GM13976 (cell line): Measurements from ENCODE around the gene VANGL1.

Experiments used
- DNase-seq: peaks from one replicate; pipeline ENCODE4 v3.0.0; 2012; ENCODE audit warnings: low spot score
- in situ Hi-C: fragments of 300-500 bp; cut with MboI; formaldehyde crosslinking; loops from one replicate; pipeline ENCODE4 v1.12.0; 2022; ENCODE audit warnings: low sequenced_read_pairs, mixed read lengths, inconsistent platforms; ENCODE audit not compliant: unreplicated experiment
- TF ChIP-seq, protein P1 (sequence below): IDR thresholded peaks from 2 replicates; pipeline ENCODE4 v1.5.1; 2012; ENCODE audit warnings: borderline replicate concordance, mild to moderate bottlenecking; ENCODE audit not compliant: insufficient read depth; ENCODE audit errors: extremely low read depth, missing control alignments, control extremely low read depth

VANGL1 gene

DNA sequence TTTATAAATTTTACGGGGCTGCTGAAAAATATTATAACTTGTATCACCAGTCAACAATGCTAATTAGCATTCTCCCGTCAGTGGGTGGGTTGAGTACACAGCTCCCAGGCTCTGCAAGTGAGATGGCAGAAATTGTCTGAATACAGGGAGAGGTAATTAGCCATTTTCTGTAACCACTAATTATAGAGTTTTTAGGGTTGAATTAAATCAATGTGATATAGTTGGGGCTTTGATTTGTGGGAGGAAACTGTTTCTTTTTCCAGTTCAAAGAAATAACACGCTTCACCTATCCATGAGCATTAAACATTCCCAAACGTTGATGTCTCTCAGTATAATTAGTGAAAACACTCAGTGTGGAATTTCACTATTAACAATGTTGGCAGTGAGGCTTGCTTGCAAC is 1.5 kb downstream of the VANGL1 start:
- TF ChIP-seq, protein P1, sequence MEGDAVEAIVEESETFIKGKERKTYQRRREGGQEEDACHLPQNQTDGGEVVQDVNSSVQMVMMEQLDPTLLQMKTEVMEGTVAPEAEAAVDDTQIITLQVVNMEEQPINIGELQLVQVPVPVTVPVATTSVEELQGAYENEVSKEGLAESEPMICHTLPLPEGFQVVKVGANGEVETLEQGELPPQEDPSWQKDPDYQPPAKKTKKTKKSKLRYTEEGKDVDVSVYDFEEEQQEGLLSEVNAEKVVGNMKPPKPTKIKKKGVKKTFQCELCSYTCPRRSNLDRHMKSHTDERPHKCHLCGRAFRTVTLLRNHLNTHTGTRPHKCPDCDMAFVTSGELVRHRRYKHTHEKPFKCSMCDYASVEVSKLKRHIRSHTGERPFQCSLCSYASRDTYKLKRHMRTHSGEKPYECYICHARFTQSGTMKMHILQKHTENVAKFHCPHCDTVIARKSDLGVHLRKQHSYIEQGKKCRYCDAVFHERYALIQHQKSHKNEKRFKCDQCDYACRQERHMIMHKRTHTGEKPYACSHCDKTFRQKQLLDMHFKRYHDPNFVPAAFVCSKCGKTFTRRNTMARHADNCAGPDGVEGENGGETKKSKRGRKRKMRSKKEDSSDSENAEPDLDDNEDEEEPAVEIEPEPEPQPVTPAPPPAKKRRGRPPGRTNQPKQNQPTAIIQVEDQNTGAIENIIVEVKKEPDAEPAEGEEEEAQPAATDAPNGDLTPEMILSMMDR, result no peak
- DNase-seq, result no peak
- in situ Hi-C loops, result no loop called here

DNA sequence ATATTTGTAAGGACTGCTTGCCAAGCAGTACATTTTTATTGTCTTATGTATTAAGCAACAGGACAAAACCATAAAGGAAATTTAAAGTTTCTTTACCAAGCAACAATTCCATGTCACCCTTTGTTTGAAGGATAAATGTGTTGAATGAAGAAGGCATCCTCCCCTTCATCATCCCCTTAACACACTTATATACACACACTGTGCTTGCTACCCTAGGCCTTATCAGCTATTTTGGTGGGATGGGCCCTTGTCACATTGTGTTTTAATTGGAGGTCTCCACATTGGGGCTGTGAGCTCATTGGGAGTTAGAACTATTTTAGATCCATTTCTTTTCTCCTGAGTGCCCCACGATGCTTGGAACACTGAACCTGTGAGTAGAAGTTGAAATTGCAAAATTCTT is 1.9 kb downstream of the VANGL1 start:
- in situ Hi-C loops, result no loop called here
- no peak for DNase-seq
- TF ChIP-seq, protein P1, result no peak

DNA sequence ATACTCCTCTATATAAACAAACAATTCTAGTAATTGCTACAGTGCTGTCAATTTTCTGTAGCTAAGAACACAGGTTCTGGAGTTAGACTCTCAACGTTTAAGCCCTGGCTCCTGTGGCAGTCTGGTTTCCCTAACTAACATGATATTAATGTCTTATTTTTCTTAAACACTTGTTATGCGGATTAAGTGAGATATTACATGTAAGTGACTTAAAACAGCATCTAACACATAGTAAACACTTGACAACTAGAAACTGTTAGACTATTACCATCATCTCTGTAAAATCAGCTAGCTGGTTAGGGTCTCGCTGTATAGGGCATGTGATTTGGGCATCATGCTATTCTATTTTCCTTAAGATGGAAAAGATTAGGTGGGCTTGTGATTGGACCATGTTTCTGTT is 2.3 kb downstream of the VANGL1 start:
- in situ Hi-C loops, result no loop called here
- no peak for DNase-seq
- TF ChIP-seq, protein P1, result no peak

DNA sequence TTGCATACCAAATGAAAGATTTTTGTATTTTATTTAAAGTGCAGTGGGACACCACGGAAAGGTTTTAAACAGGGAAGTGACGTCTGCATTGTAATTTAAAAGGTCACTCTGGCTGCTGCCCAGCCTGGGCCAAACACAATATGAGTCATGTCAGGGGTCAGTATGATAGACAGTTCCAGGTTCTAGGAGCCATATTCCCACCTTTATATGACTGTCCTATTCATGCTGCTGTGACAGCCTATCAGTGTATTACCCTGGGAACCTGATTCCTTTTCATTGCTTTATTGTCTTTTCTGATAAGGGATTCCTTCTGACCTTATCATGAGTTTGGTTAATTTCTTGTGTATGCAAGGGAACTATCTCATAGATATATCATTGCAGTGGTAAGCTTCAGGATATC is 5.3 kb downstream of the VANGL1 start:
- TF ChIP-seq, protein P1, result no peak
- in situ Hi-C loops, result no loop called here
- DNase-seq, result no peak

DNA sequence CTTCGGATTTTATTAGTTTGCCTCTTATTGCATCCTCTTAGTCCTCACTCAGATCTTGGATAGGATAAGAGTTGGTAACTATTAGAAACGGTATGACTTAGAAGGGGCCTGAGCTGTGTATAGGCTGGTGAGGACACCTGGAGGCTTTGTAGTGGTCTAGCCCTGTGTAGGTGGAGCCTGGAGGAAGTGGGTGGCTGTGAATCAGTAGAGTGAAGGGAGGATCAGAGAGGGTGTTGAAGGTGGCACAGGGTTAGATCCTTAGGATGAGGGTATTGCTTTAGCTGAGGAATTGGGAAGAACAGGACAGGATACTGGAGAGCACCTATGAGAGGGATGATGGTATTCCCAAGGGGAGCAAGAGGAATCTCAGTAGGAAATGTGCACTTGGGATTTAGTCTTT is 5.7 kb downstream of the VANGL1 start:
- DNase-seq, result no peak
- in situ Hi-C loops, result no loop called here
- TF ChIP-seq, protein P1, result no peak

- no peak for DNase-seq
- in situ Hi-C loops, result no loop called here
- TF ChIP-seq, protein P1, result no peak
These were observed 6.3 kb downstream of the VANGL1 start for GRCh38 chr1:115647919-115648650.
